RWPE1 (cell line): ENCODE data around the gene GMEB2.
A peak's percentile ranks its signal among the peaks of the same experiment; 100 is the strongest.

Source experiments
- CTCF ChIA-PET: fragments of 350-600 bp; sonication (Branson Sonifier 250); formaldehyde crosslinking; extraction: SDS; loops from one replicate; lab custom pipeline; 2021; lab: Yijun Ruan, JAX
- POLR2A ChIA-PET: fragments of 400-600 bp; formaldehyde crosslinking; extraction: SDS; loops from one replicate; lab custom pipeline; 2020; ENCODE audit warnings: antibody characterized with exemption; ENCODE audit not compliant: low non-redundant PET; lab: Yijun Ruan, JAX
- DNase-seq: peaks from one replicate; pipeline ENCODE4 v3.0.0; 2012; ENCODE audit warnings: low spot score
- H3K27ac ChIP-seq: fragments of 450-650 bp; 2 replicates; pipeline ENCODE4 v1.5.1; 2017
- CTCF ChIP-seq: fragments of 450-650 bp; conservative IDR thresholded peaks from 2 replicates; pipeline ENCODE4 v1.5.1; 2017; ENCODE audit warnings: low read depth, mild to moderate bottlenecking

The GMEB2 gene

DNA sequence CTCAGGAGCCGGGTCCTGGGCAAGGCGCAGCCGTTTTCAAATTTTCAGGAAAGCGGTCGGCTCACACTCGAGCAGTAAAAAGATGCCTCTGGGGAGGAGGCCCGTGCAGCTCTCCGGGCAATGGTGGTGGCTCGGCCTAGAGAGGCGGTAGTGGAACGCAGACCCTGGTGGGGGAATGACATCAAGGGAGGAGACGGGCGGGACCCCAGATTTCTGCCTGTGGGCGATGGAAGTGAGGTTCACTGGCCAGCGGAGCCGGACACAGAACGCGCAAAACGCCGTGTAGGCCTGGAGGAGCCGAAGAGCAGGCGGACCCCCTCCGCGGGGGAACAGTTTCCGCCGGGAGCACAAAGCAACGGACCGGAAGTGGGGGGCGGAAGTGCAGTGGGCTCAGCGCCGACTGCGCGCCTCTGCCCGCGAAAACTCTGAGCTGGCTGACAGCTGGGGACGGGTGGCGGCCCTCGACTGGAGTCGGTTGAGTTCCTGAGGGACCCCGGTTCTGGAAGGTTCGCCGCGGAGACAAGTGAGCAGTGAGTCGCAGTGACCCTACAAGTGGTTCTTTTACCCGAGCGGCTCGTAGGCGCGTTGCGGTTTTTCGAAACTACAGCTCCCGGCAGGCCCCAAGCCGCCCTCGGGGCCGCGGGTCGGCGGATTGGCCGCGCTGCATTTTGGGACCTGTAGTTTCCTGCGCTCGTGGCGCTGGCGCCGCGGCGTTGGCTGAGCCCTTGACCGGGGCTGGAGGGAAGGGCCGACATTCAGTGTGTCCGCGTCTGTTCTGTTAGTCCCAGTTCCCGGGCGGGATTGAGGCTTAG lies 31.2 kb upstream of the GMEB2 start, which contains the start of gene RTEL1:
RTEL1 (plus strand) TSS at position 376 of the 812 bp plus-strand sequence. CDS start 1,091 bp downstream, outside the sequence.
- ChIA-PET POLR2A (interaction anchor here (0.5 to 1.2 kb wide), 7 partner anchors 8 to 89 kb away, joined by 3 to 7 read pairs (median 3); partner anchors contain the start of genes GMEB2 and HELZ2), CTCF (interaction anchor here (0.5 to 1.7 kb wide), 5 partner anchors 16 to 395 kb away, joined by 3 to 8 read pairs (median 4); partner anchors contain the start of gene PTK6)
- DNase-seq, result peak; percentile 99
- H3K27ac ChIP-seq, result peak within 1 kb of the TSS; percentile 89
- TF ChIP-seq CTCF, result no peak

GRCh38 chr20:63657260-63657936 lies 30.5 kb upstream of the GMEB2 start:
- POLR2A ChIA-PET, result interaction anchor here (0.5 to 1.2 kb wide), 4 partner anchors 9 to 89 kb away, joined by 3 to 7 read pairs (median 5); partner anchors contain the start of gene GMEB2
- no peak for DNase-seq
- peak overlapping the region; percentile 89 for H3K27ac ChIP-seq
- CTCF ChIA-PET, result interaction anchor here (0.6 to 1.7 kb wide), 3 partner anchors 15 to 166 kb away, joined by 4 to 8 read pairs (median 4); partner anchors contain the start of gene PTK6
- TF ChIP-seq CTCF, result no peak

DNA sequence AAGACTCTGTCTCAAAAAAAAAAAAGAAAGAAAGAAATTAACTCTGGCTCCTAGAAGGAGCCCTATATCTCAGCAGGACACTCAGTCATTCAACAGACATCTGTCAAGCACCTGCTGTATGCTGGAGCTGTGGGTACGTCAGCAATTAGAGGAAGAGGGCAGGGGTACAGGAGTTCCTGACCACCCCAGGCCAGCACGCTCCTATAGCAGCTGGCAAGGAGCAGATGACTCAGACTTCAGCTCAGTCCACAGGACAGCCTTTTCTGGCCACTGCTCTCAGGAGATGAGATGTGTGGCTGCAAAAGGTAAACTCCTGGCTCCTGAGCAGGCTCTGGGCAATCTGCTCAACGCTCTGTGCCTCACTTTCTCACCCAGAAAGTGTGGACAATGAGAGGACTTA lies 29.6 kb upstream of the GMEB2 start:
- CTCF ChIA-PET, result no interaction called here
- no peak for TF ChIP-seq CTCF
- POLR2A ChIA-PET, result interaction anchor here (0.7 kb wide), 1 partner anchor 87 kb away, joined by 3 read pairs; no protein-coding TSS in a partner anchor
- H3K27ac ChIP-seq, result peak overlapping the region; percentile 89
- no peak for DNase-seq

DNA sequence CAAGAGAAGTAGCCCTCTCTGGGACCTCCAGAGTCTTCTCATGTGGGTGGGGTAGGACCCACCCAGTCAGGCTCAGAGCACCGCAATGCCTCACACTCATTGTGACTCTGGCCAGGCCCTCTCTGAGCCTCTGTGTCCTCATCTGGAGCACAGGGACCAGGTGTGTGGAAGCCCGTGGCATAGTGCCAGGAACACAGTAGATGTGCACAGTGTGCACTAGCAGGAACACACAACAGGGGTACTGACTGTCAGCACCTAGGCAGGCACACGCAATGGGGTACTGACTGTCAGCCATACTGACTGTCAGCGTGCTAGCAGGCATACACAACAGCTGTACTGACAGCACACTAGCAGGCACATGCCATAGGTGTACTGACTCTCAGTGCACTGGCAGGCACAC lies 28.3 kb upstream of the GMEB2 start:
- peak overlapping the region; percentile 89 for H3K27ac ChIP-seq
- no peak for TF ChIP-seq CTCF
- CTCF ChIA-PET, result no interaction called here
- DNase-seq, result no peak
- POLR2A ChIA-PET, result no interaction called here

- DNase-seq, result no peak
- peak overlapping the region; percentile 89 for H3K27ac ChIP-seq
- ChIA-PET POLR2A (no interaction called here), CTCF (no interaction called here)
- no peak for TF ChIP-seq CTCF
Measured at GRCh38 chr20:63653974-63654668, 27.2 kb upstream of the GMEB2 start.
